GM21515 (cell line): ENCODE measurements around the gene APOBEC2.

Source experiments
- ATAC-seq: cut with Tn5 transposase; IDR thresholded peaks from one replicate; pipeline ENCODE4 v1.9.1; 2021; ENCODE audit not compliant: unreplicated experiment

APOBEC2 gene

GRCh38 chr6:41037107-41037900, 15.7 kb upstream of the APOBEC2 start:
- no peak for ATAC-seq

- no peak for ATAC-seq
Measured at GRCh38 chr6:41038205-41038604, 14.8 kb upstream of the APOBEC2 start.

- ATAC-seq: no peak
Measured at GRCh38 chr6:41039060-41039998, 13.7 kb upstream of the APOBEC2 start, which contains the start of gene UNC5CL. Gene UNC5CL, minus strand, starts transcription at chr6:41039221. Its CDS starts 4,147 bp downstream, at chr6:41035074.

GRCh38 chr6:41040101-41040939, 12.7 kb upstream of the APOBEC2 start:
- no peak for ATAC-seq

GRCh38 chr6:41040940-41041536, 12.0 kb upstream of the APOBEC2 start:
- ATAC-seq: no peak

- ATAC-seq: no peak
Measured at GRCh38 chr6:41042226-41043055, 10.6 kb upstream of the APOBEC2 start, which contains the start of gene TSPO2. Gene TSPO2, plus strand, starts transcription at chr6:41042467. Its CDS starts 519 bp downstream, at chr6:41042986.

GRCh38 chr6:41043151-41043550, 9.9 kb upstream of the APOBEC2 start:
- no peak for ATAC-seq

- no peak for ATAC-seq
Measured at GRCh38 chr6:41045664-41046063, 7.3 kb upstream of the APOBEC2 start.

GRCh38 chr6:41046084-41046483, 6.9 kb upstream of the APOBEC2 start:
- no peak for ATAC-seq

- ATAC-seq: no peak
Measured at GRCh38 chr6:41047306-41047705, 5.7 kb upstream of the APOBEC2 start.

- no peak for ATAC-seq
Measured at GRCh38 chr6:41047745-41048732, 5.0 kb upstream of the APOBEC2 start.

- ATAC-seq: no peak
Measured at GRCh38 chr6:41049521-41049920, 3.5 kb upstream of the APOBEC2 start.

- no peak for ATAC-seq
Measured at GRCh38 chr6:41049955-41050354, 3.0 kb upstream of the APOBEC2 start.

GRCh38 chr6:41050536-41050935, 2.5 kb upstream of the APOBEC2 start:
- ATAC-seq: no peak

GRCh38 chr6:41051873-41052272, 1.1 kb upstream of the APOBEC2 start:
- no peak for ATAC-seq

GRCh38 chr6:41054511-41054910, 1.5 kb downstream of the APOBEC2 start:
- ATAC-seq: no peak

- no peak for ATAC-seq
Measured at GRCh38 chr6:41055149-41055548, 2.1 kb downstream of the APOBEC2 start.

GRCh38 chr6:41056768-41057490, 3.9 kb downstream of the APOBEC2 start:
- no peak for ATAC-seq
